SK-N-MC (cell line): Measurements from ENCODE around the gene RANBP17.

ENCODE experiments used
- EZH2 ChIP-seq: fragments of 200-600 bp; sonication (generic); IDR thresholded peaks from one replicate; pipeline ENCODE4 v1.6.1; 2017; ENCODE audit warnings: antibody characterized with exemption
- POLR2AphosphoS5 ChIP-seq: IDR thresholded peaks from 2 replicates; pipeline ENCODE4 v1.6.1; 2012; ENCODE audit warnings: mild to moderate bottlenecking, low read depth, low read length, borderline replicate concordance

GRCh38 chr5:170818232-170818631 is 43.6 kb upstream of the RANBP17 start:
- TF ChIP-seq POLR2AphosphoS5 (no peak), EZH2 (no peak)
